Measurements from ENCODE around the gene RBM19.

RBM19 gene

DNA sequence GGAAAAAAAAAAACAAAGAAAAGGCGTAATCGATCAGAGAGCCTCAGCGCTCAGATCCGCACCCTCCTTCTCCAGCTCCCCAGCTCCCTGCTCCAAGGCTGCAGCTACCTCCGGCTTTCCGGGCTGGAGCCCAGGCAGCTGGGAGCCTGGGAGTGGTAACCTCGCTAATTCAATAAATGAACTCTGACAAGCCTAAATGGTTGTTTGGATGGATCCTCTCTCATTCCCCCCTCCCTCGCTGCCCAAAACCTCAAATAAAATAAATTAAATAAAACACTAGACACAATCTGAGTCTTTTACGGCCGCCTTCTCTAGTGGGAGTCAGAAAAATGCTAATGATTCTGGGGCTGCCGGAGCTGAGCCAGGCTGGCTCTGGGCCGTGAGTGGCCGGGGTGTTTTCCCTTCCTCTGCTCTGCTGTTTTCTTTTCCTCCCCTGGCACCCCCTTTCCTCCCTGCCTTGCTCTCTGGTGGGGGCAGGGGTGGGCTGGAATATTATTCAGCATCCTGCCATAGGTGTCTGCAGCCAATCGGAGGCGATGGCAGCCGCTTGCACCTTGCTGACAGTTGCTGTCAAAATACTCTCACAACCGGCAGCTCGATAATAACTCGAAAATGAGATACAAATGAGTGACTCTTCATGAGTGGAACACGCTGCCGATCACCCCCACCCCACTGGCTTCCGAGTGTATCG is 76.1 kb downstream of the RBM19 start:
- DNase-seq (ENCODE audit: low read depth in 1 of 2, low spot score in 1 of 2), result no peak
- no peak for TF ChIP-seq JUND (IDR thresholded peaks at IDR 0.05; ENCODE audit: low read depth)
- in situ Hi-C loops (cut with HindIII; ENCODE audit: low pct_unique_long_range_greater_than_20kb, low sequenced_read_pairs), result no loop called here

DNA sequence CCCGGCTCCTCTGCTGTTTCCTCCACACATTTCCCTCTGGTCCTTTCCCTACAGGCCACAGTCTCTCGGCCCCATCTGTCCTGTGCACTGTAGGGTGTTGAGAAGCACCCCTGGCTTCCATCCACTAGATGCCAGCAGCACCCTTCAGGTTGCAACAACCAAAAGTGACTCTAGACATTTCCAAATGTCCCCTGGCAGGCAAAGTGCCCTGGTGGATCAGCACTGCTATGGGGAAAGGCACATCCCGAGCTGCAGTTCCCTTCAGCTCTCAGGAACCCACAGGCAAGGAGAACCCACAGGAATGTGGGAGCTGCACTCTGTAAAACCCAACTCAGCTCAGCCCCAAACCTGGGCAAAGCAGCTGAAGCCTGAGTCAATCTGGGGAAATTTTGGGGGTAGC is 77.0 kb downstream of the RBM19 start:
- TF ChIP-seq JUND (IDR thresholded peaks at IDR 0.05; ENCODE audit: low read depth), result no peak
- DNase-seq (ENCODE audit: low read depth in 1 of 2, low spot score in 1 of 2), result peak in 1 of 2 experiments; percentile 37
- in situ Hi-C loops (cut with HindIII; ENCODE audit: low pct_unique_long_range_greater_than_20kb, low sequenced_read_pairs), result no loop called here

DNA sequence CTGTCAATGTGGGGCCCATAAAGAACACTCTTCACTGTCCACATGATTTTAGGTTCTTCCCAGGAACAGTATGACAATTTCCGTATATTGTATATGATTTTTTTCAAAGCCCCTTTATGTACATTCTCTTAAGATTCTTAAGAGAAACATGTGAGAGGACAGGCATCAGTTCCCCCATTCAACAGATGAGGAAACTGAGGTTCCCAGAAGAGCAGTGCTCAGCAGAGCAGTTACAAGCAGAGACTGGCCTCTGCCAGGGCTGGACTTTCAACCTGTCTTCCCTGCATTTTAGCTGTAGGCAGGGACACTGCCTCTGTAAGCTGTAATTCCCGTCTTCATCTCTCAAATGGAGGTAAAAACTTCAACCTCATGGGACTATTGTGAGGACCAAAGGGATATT is 77.7 kb downstream of the RBM19 start:
- DNase-seq (ENCODE audit: low read depth in 1 of 2, low spot score in 1 of 2), result no peak
- in situ Hi-C loops (cut with HindIII; ENCODE audit: low pct_unique_long_range_greater_than_20kb, low sequenced_read_pairs), result no loop called here
- TF ChIP-seq JUND (IDR thresholded peaks at IDR 0.05; ENCODE audit: low read depth), result no peak

DNA sequence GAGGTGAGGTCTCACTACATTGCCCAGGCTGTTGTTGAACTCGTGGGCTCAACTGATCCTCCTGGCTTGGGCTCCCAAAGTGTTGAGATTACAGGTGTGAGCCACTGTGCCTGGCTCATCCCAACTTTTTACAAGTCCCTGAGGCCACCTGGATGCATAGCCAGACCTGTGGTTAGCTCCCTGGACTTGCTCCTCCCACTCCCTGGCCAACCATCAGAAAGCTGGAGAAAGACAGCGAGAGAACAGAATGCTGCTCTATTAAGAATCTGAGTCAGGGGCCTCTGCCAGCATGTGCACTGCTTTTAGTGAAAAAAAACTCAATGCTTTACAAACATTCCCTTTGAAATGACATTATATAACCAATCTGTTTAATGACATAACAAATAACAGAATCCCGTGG is 78.2 kb downstream of the RBM19 start:
- no peak for TF ChIP-seq JUND (IDR thresholded peaks at IDR 0.05; ENCODE audit: low read depth)
- in situ Hi-C loops (cut with HindIII; ENCODE audit: low pct_unique_long_range_greater_than_20kb, low sequenced_read_pairs), result no loop called here

DNA sequence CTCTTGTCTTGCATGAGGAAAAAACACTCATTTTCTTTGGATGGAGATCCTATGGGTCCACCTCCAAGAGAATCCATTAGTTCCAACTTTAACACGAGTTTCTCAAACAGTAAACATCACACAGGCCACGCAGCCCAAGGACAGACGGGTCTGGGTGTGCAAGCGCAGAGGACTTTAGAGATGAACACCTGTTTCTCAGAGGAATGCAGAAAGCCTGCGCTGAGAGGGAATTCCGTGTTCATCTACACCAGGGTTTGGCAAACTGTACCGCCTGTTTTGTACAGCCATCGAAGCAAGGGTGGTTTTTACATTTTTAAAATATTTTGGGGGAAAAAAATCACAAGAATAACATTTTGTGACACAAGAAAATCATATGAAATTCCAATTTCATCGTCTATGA is 79.4 kb downstream of the RBM19 start:
- no peak for DNase-seq (ENCODE audit: low read depth in 1 of 2, low spot score in 1 of 2)
- no peak for TF ChIP-seq JUND (IDR thresholded peaks at IDR 0.05; ENCODE audit: low read depth)
- in situ Hi-C loops (cut with HindIII; ENCODE audit: low pct_unique_long_range_greater_than_20kb, low sequenced_read_pairs), result no loop called here

More for the DNA sequence above, 78.2 kb downstream of the RBM19 start:
- no peak for DNase-seq (ENCODE audit: low read depth in 1 of 2, low spot score in 1 of 2)

DNA sequence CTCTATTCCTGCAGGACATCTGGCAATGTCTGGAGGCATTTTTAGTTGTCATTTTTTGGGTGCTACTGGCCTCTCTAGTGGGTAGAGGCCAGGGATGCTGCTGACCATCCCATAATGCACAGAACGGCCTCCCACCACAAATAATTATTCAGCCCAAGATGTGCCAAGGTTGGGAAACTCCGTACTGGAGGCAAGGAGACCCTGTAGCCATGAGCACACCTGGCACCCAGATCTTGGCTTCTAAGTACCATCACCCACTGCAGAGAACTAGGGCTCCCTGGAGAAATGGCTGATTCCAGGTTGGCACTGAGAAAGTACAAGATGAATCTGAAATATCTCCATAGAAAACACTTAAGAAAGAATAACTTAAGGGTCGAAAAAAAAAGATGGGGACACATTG is 81.7 kb downstream of the RBM19 start:
- in situ Hi-C loops (cut with HindIII; ENCODE audit: low pct_unique_long_range_greater_than_20kb, low sequenced_read_pairs), result no loop called here
- TF ChIP-seq JUND (IDR thresholded peaks at IDR 0.05; ENCODE audit: low read depth), result no peak

DNA sequence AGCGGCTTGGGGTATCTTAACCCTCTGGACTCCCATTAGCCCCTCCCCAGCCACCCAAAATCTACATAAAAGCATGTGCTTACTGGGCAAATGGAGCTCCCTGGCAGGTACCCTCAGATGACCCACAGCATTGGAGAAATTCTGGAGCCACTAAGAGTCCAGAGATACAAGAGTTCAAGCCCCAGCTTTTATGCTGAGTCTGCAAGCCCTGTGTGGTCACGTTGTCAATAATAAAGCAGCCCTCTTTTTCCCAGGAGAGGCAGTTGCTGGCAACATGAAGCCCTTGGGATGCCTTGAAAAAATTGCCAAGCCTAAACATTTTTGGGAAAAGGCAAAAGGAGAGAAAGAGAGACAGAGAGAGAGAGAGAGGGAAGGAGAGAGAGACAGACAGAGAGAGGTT is 83.4 kb downstream of the RBM19 start:
- no peak for TF ChIP-seq JUND (IDR thresholded peaks at IDR 0.05; ENCODE audit: low read depth)
- in situ Hi-C loops (cut with HindIII; ENCODE audit: low pct_unique_long_range_greater_than_20kb, low sequenced_read_pairs), result no loop called here
- DNase-seq (ENCODE audit: low read depth in 1 of 2, low spot score in 1 of 2), result no peak

More for the DNA sequence above, 81.7 kb downstream of the RBM19 start:
- no peak for DNase-seq (ENCODE audit: low read depth in 1 of 2, low spot score in 1 of 2)

DNA sequence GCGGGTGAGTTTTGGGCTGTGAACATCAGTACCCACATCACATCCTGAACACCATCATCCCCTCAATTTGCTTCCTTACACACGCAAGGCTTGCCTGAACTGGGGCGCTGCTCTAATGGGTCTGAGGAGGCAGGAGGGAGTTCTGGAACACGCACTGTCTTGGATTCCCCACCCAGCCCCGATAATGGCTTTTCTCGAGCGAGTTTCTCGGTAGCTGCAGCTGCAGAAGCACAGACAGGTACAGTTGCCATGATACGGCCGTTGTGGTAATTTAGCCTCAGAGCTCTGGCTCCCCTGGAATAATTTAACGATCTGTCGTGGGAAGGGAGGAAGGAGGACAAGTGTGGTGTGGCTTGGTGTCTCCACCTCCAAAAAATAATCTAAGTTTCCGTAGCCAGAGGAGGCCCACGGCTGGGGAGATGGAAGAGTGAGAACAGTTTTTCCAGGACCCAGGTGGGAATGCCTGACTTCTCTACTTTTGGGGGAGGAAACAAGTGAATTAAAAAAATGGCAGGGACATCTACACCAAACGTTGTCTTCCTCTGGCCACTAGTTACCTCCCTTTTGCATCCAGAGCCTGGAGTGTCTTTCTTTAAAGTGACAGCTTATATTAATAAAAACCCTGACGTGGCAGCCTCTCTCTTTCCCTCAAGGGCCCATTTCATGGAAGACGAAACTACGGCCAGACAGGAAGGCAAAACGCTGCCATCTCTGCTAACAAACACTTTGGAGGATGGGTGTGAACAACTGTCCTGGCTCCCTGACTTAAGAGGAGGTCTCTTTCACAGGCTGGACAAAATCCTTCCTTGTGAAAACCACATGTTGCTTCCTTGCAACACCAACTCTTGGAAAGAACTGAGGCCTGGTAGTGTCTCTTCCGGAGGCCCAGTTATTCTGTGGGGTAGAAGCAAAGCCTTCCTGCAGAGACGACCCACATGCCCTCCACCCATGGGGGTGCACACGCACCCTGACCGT is 84.8 kb downstream of the RBM19 start:
- no peak for DNase-seq (ENCODE audit: low read depth in 1 of 2, low spot score in 1 of 2)
- TF ChIP-seq JUND (IDR thresholded peaks at IDR 0.05; ENCODE audit: low read depth), result no peak
- in situ Hi-C loops (cut with HindIII; ENCODE audit: low pct_unique_long_range_greater_than_20kb, low sequenced_read_pairs), result no loop called here

DNA sequence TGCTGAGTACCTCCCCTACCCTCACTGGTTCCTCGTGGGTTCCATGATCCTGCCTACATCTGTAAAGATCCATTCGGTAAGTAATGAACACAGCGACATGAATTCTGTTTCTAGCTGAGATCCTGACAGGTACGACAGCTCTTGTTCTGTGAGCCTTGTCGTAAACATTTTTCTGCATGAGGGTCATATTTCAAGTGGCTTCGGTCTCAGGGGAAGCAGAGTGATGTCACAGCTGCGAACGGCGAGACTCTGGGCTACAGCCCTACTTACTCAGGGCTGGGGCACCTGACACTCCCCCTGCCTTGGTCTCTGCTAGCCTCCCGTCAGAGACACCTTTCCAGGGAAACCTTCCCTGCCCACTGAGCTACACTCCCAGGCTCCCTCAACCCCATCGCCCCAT is 85.8 kb downstream of the RBM19 start:
- in situ Hi-C loops (cut with HindIII; ENCODE audit: low pct_unique_long_range_greater_than_20kb, low sequenced_read_pairs), result no loop called here
- DNase-seq (ENCODE audit: low read depth in 1 of 2, low spot score in 1 of 2), result no peak

DNA sequence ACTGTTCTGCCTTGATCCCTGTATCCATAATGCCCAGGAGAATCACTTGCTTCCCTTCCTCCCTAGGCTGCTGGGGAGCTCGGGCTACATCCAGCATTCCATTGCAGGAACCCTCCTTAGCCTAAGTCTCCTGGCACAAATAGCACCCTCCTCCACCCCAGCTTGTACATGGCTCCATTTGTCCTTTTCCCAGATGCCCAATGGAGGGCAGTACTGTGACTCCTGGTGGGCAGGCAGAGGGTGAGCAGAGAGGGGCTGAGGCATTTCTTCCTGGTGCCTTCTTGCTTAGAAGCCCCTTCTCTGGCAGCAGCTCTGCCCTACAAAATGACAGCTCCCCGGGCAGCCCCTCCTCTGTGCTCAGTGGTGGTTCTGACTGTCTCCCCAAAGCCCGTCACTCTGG is 86.5 kb downstream of the RBM19 start:
- DNase-seq (ENCODE audit: low read depth in 1 of 2, low spot score in 1 of 2), result no peak
- TF ChIP-seq JUND (IDR thresholded peaks at IDR 0.05; ENCODE audit: low read depth), result no peak
- in situ Hi-C loops (cut with HindIII; ENCODE audit: low pct_unique_long_range_greater_than_20kb, low sequenced_read_pairs), result no loop called here

More for the DNA sequence above, 85.8 kb downstream of the RBM19 start:
- no peak for TF ChIP-seq JUND (IDR thresholded peaks at IDR 0.05; ENCODE audit: low read depth)

DNA sequence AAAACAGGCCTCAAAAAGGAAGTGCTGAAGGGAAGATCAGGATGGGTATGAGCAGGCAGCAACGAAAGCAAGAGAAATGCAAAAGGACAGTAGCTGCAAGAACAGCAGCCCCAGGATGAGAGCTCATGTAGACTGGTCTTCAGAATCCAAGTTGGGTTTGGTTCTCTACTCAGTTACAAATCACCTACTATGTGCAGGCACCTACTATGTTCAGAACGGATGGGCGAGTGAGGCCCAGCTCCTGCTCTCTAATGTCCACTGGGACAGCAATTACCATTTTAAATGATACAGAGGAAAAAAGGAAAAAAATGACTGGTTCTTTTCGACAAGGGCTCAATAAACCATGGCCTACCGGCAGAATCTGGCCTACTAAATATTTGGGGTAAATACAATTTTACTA is 88.5 kb downstream of the RBM19 start:
- in situ Hi-C loops (cut with HindIII; ENCODE audit: low pct_unique_long_range_greater_than_20kb, low sequenced_read_pairs), result no loop called here
- no peak for TF ChIP-seq JUND (IDR thresholded peaks at IDR 0.05; ENCODE audit: low read depth)
- no peak for DNase-seq (ENCODE audit: low read depth in 1 of 2, low spot score in 1 of 2)

DNA sequence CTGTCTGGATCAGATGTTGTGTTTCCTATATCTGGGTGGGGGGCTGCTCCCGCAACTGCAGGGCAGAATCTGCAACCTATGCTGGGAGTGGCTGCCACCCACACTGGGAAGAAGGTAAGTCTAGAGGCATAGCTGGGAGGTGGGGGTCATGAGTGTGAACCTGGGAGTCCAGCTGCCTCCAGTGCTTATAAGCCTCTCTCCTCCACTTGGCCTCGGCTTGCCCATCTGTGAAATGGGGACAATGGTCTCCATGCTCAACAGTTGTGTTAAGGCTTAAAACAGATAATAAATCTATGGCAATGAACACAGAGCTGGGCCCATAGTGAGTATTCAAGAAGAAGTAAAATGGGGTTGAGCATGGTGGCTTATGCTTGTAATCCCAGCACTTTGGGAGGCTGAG is 90.0 kb downstream of the RBM19 start:
- in situ Hi-C loops (cut with HindIII; ENCODE audit: low pct_unique_long_range_greater_than_20kb, low sequenced_read_pairs), result no loop called here
- DNase-seq (ENCODE audit: low read depth in 1 of 2, low spot score in 1 of 2), result no peak
- no peak for TF ChIP-seq JUND (IDR thresholded peaks at IDR 0.05; ENCODE audit: low read depth)

DNA sequence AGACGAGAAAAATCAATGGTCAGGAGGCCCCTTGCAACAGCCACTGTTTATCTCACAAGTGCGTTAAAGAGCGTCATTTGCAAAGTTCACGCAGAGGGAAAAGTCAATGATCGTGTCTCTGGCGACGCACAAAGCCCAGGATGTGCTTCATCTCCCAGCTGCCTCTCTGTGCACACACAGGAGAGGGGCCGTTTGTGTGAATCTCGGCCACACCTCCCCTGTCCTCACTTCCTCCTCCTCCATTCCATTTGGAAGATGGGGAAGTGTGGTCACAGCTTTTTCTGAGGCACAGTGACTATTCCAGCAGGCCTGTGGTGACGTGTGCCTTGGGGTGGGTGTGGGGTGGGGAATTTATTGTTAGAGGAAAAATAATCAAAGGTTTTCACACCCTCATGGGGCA is 90.4 kb downstream of the RBM19 start:
- TF ChIP-seq JUND (IDR thresholded peaks at IDR 0.05; ENCODE audit: low read depth), result no peak
- DNase-seq (ENCODE audit: low read depth in 1 of 2, low spot score in 1 of 2), result no peak
- in situ Hi-C loops (cut with HindIII; ENCODE audit: low pct_unique_long_range_greater_than_20kb, low sequenced_read_pairs), result no loop called here
